Measurements from ENCODE around the gene ABCC1. TPM values are rescaled to one million over a fixed set of nuclear protein-coding genes. Genes with fewer than 3 reads are reported as not detected.

ABCC1 gene
- polyA plus RNA-seq, 1 donor from 2014 or later: 3.0 TPM

- no peak overlapping the region for H3K4me2 ChIP-seq (ENCODE audit: low read length)
- no peaks in the 10 kb centered on the region for H3K9me2 ChIP-seq (ENCODE audit: insufficient read depth, low read length)
- H2AFZ ChIP-seq (ENCODE audit: low read depth, low read length): no peak overlapping the region
- H3K27me3 ChIP-seq (ENCODE audit: insufficient read depth, low read depth, low read length): no peaks in the 10 kb centered on the region
- no peak for TF ChIP-seq EZH2 (IDR thresholded peaks at IDR 0.05; ENCODE audit: borderline replicate concordance, insufficient read depth, low read length, poor library complexity, severe bottlenecking)
- no peak for TF ChIP-seq MXI1 (conservative IDR thresholded peaks at IDR 0.05; ENCODE audit: poor library complexity, severe bottlenecking)
- no peak for TF ChIP-seq POLR2AphosphoS5 (IDR thresholded peaks at IDR 0.05)
- no peak for TF ChIP-seq EP300 (conservative IDR thresholded peaks at IDR 0.05; ENCODE audit: poor library complexity, severe bottlenecking)
- no peak for TF ChIP-seq CTCF (IDR thresholded peaks at IDR 0.05; ENCODE audit: poor library complexity, severe bottlenecking)
- no peak for TF ChIP-seq REST (IDR thresholded peaks at IDR 0.05; ENCODE audit: borderline replicate concordance)
- TF ChIP-seq RAD21 (conservative IDR thresholded peaks at IDR 0.05): no peak
- no peak for TF ChIP-seq TAF1 (IDR thresholded peaks at IDR 0.05; ENCODE audit: low read depth)
- no peak for TF ChIP-seq SMC3 (conservative IDR thresholded peaks at IDR 0.05; ENCODE audit: poor library complexity)
- H3F3A ChIP-seq (ENCODE audit: insufficient read depth, low read length, poor library complexity, severe bottlenecking): no peaks in the 10 kb centered on the region
- H3K9ac ChIP-seq (ENCODE audit: low read length): no peak overlapping the region
- no peaks in the 10 kb centered on the region for H3K36me3 ChIP-seq (ENCODE audit: insufficient read depth, low read length)
- H3K27ac ChIP-seq (ENCODE audit: low read length): no peak overlapping the region
- H3K9me3 ChIP-seq (ENCODE audit: low read length): no peaks in the 10 kb centered on the region
- H3K4me3 ChIP-seq (ENCODE audit: low read length): no peak overlapping the region
- no peaks in the 10 kb centered on the region for H3K79me2 ChIP-seq (replicated peaks; ENCODE audit: insufficient read depth, low read length)
- no peaks in the 10 kb centered on the region for H4K20me1 ChIP-seq (ENCODE audit: insufficient read depth)
Observed at GRCh38 chr16:15974057-15974456, 24.6 kb downstream of the ABCC1 start.

GRCh38 chr16:15975172-15975571, 25.8 kb downstream of the ABCC1 start:
- no peaks in the 10 kb centered on the region for H3K36me3 ChIP-seq (ENCODE audit: insufficient read depth, low read length)
- H3F3A ChIP-seq (ENCODE audit: insufficient read depth, low read length, poor library complexity, severe bottlenecking): no peaks in the 10 kb centered on the region
- H3K9ac ChIP-seq (ENCODE audit: low read length): no peak overlapping the region
- TF ChIP-seq EZH2 (IDR thresholded peaks at IDR 0.05; ENCODE audit: borderline replicate concordance, insufficient read depth, low read length, poor library complexity, severe bottlenecking) (no peak), EP300 (conservative IDR thresholded peaks at IDR 0.05; ENCODE audit: poor library complexity, severe bottlenecking) (no peak), TAF1 (IDR thresholded peaks at IDR 0.05; ENCODE audit: low read depth) (no peak), CTCF (IDR thresholded peaks at IDR 0.05; ENCODE audit: poor library complexity, severe bottlenecking) (no peak), MXI1 (conservative IDR thresholded peaks at IDR 0.05; ENCODE audit: poor library complexity, severe bottlenecking) (no peak), SMC3 (conservative IDR thresholded peaks at IDR 0.05; ENCODE audit: poor library complexity) (no peak)
- H3K4me2 ChIP-seq (ENCODE audit: low read length): no peak overlapping the region
- H3K9me2 ChIP-seq (ENCODE audit: insufficient read depth, low read length): no peaks in the 10 kb centered on the region
- no peaks in the 10 kb centered on the region for H3K9me3 ChIP-seq (ENCODE audit: low read length)
- no peaks in the 10 kb centered on the region for H3K27me3 ChIP-seq (ENCODE audit: insufficient read depth, low read depth, low read length)
- no peak overlapping the region for H3K27ac ChIP-seq (ENCODE audit: low read length)
- no peaks in the 10 kb centered on the region for H3K79me2 ChIP-seq (replicated peaks; ENCODE audit: insufficient read depth, low read length)
- H2AFZ ChIP-seq (ENCODE audit: low read depth, low read length): no peak overlapping the region
- H4K20me1 ChIP-seq (ENCODE audit: insufficient read depth): no peaks in the 10 kb centered on the region
- H3K4me3 ChIP-seq (ENCODE audit: low read length): no peak overlapping the region
